Measurements from ENCODE around the gene TRMU. TPM values are rescaled to one million over a fixed set of nuclear protein-coding genes. Genes with fewer than 3 reads are reported as not detected.

Gene TRMU
- total and polyA plus RNA-seq, 10 donors: 23.7 to 59.6 (median 43.3) TPM

GRCh38 chr22:46380069-46380468 lies 44.6 kb downstream of the TRMU start:
- 87 to 91% (median 87%) methylated on average over 19 of the region's 19 CpGs for WGBS, 5 donors
- Histone ChIP-seq H3K27me3 (replicated peaks in 1 of 7) (no peaks in the 10 kb centered on the region), H3K4me3 (no peak overlapping the region), H3K4me1 (no peaks in the 10 kb centered on the region), H3K27ac (no peak overlapping the region), H3K36me3 (peaks cover 0 to 61% (median 4%) of the 10 kb centered on the region in 6 donors), H3K9me3 (peaks cover 0 to 23% (median 20%) of the 10 kb centered on the region in 8 donors)
- no peak for TF ChIP-seq CTCF (IDR thresholded peaks at IDR 0.05 in 8 of 11, conservative IDR thresholded peaks at IDR 0.05 in 3 of 11)
- no peak for TF ChIP-seq POLR2A (IDR thresholded peaks at IDR 0.05)
- TF ChIP-seq POLR2AphosphoS5 (IDR thresholded peaks at IDR 0.05): no peak
- no peak for DNase-seq
- intact Hi-C loops (cut with DNase I; ENCODE audit: low total_unique reads): no loop called here

- peaks cover 0 to 18% (median 15%) of the 10 kb centered on the region in 8 donors for H3K9me3 ChIP-seq
- H3K4me1 ChIP-seq: no peaks in the 10 kb centered on the region
- no peak for DNase-seq
- no peak overlapping the region for H3K27ac ChIP-seq
- WGBS, 5 donors: 81 to 93% (median 83%) methylated on average over 16 to 17 of the region's 17 CpGs
- intact Hi-C loops (cut with DNase I; ENCODE audit: low total_unique reads): no loop called here
- TF ChIP-seq CTCF (IDR thresholded peaks at IDR 0.05 in 8 of 11, conservative IDR thresholded peaks at IDR 0.05 in 3 of 11) (no peak), POLR2A (IDR thresholded peaks at IDR 0.05) (no peak), POLR2AphosphoS5 (IDR thresholded peaks at IDR 0.05) (no peak)
- H3K4me3 ChIP-seq: no peak overlapping the region
- no peaks in the 10 kb centered on the region for H3K27me3 ChIP-seq (replicated peaks in 1 of 7)
- H3K36me3 ChIP-seq: peaks cover 0 to 59% (median 4%) of the 10 kb centered on the region in 6 donors
These were observed 45.1 kb downstream of the TRMU start for GRCh38 chr22:46380581-46380980.

GRCh38 chr22:46381142-46381541 lies 45.6 kb downstream of the TRMU start:
- Histone ChIP-seq H3K4me3 (no peak overlapping the region), H3K9me3 (peaks cover 0 to 12% (median 9%) of the 10 kb centered on the region in 8 donors), H3K27ac (no peak overlapping the region), H3K27me3 (replicated peaks in 1 of 7) (no peaks in the 10 kb centered on the region), H3K4me1 (no peaks in the 10 kb centered on the region), H3K36me3 (peaks cover 0 to 53% (median 4%) of the 10 kb centered on the region in 6 donors)
- TF ChIP-seq CTCF (IDR thresholded peaks at IDR 0.05 in 8 of 11, conservative IDR thresholded peaks at IDR 0.05 in 3 of 11) (no peak), POLR2A (IDR thresholded peaks at IDR 0.05) (no peak), POLR2AphosphoS5 (IDR thresholded peaks at IDR 0.05) (no peak)
- intact Hi-C loops (cut with DNase I; ENCODE audit: low total_unique reads): no loop called here
- DNase-seq: no peak
- 58 to 77% (median 63%) methylated on average over 5 of the region's 5 CpGs for whole genome bisulfite sequencing, 5 donors

GRCh38 chr22:46381731-46382130 lies 46.2 kb downstream of the TRMU start:
- intact Hi-C loops (cut with DNase I; ENCODE audit: low total_unique reads): no loop called here
- no peak for DNase-seq
- Histone ChIP-seq H3K4me1 (no peaks in the 10 kb centered on the region), H3K27me3 (replicated peaks in 1 of 7) (no peaks in the 10 kb centered on the region), H3K9me3 (peaks cover 0 to 6% (median 3%) of the 10 kb centered on the region in 8 donors), H3K36me3 (peaks cover 0 to 47% (median 3%) of the 10 kb centered on the region in 6 donors), H3K4me3 (no peak overlapping the region), H3K27ac (no peak overlapping the region)
- 95 to 99% (median 96%) methylated on average over 12 to 27 of the region's 27 CpGs for WGBS, 5 donors
- TF ChIP-seq POLR2AphosphoS5 (IDR thresholded peaks at IDR 0.05): no peak
- TF ChIP-seq POLR2A (IDR thresholded peaks at IDR 0.05): no peak
- TF ChIP-seq CTCF (IDR thresholded peaks at IDR 0.05 in 8 of 11, conservative IDR thresholded peaks at IDR 0.05 in 3 of 11): no peak
